NCI-H446 (cell line): ENCODE measurements around the gene RGCC.

ENCODE experiments used
- DNase-seq, 2 experiments: peaks; one replicate each; lab custom pipeline; 2025; lab: John Stamatoyannopoulos, UW

The RGCC gene

DNA sequence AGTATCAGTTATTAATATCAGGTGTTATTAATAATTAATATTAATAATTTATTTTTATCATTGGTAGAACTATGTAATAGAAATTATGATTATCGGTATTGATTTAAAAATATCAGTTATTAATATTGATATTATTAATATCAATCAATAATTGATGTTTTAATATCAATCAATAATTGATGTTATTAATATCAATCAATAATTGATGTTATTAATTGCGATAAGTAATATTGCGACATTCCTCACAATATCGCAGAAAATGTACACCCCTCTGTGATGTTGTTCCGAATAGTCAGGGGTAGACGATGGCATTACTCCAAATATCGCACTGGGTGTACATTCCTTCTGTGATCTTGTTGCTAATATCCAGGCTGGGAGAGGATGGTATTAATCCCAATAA, 3.7 kb upstream of the RGCC start:
- DNase-seq, result no peak

GRCh38 chr13:41454170-41454569, 3.2 kb upstream of the RGCC start:
- DNase-seq, result no peak

DNA sequence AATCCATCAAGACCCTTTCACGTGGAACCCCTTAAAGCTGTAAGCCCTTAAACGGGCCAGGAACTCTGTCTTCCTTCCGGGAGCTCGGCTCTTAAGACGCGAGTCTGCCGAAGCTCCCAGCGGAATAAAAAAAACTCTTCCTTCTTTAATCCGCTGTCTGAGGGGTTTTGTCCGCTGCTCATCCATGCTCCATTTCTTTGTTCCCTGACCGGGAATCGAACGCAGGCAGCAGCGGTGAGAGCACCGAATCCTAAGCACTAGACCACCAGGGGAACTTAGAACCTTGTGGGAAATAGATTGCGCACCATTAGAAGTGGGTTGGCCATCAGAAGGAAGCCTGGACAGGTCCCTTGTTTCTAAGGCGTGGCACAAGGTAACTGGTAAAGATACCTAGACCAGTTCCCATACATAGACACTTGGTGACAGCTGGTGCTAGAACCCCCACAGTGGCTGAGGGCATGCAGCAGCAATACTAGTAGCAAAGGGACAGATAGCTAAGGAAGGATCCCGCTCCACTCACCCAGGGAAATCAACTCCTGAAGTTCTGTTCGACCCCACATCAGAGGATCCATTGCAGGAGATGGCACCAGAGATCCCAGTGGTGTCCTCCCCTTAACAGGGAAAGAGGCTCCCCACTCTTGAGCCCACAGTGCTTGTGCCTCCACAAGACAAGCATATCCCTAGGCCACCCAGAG, 1.5 kb upstream of the RGCC start:
- no peak for DNase-seq

DNA sequence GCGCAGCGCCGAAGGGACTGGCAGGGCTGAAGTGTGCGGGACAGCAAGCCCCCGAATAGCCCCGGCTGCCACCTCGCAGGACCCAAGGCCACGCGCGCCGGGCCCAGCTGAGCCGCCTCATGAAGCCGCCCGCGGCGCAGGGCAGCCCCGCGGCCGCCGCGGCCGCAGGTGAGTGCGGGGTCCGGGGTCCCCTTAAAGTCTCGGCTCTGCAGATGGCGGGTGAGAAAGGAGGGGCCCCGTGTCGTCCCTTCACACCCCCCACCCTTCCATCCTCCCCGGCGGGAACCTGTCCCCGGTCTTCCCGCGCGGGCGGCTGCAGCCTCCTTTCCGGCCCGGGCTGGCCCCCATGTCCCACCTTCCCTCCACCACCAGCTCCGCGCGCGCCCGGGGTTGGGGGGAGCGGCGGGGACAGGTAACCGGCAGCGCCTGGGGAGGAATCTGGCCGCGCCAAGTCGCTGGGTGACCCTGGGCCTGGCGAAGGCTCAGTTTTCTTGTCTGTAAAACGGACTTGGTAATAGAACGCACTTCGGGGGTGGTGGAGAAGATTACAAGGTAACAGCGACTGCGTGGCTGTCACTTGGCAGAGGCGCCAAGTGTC, 338 bp downstream of the RGCC start:
- DNase-seq, result no peak

DNA sequence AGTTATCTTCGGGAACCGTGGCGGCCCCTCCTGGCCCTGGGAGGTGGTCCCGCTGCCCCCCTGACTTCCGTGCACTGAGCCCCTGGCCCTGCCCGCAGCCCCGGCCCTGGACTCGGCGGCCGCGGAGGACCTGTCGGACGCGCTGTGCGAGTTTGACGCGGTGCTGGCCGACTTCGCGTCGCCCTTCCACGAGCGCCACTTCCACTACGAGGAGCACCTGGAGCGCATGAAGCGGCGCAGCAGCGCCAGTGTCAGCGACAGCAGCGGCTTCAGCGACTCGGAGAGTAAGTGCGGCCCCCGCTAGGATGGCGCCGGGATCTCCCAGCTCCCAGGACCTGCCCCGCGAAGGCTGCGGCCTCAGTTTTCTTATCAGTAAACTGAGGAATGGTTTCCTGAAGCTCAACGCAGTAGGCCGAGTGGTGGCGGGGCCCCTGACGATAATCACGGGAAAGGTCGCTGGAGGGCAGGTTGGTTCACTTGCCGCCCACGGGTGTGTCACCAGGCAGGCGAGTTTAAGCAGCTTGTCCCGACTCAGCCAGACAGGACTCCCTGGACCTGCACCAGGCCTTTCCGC, 924 bp downstream of the RGCC start:
- no peak for DNase-seq

- no peak for DNase-seq
Measured at GRCh38 chr13:41458761-41459431, 1.5 kb downstream of the RGCC start.

DNA sequence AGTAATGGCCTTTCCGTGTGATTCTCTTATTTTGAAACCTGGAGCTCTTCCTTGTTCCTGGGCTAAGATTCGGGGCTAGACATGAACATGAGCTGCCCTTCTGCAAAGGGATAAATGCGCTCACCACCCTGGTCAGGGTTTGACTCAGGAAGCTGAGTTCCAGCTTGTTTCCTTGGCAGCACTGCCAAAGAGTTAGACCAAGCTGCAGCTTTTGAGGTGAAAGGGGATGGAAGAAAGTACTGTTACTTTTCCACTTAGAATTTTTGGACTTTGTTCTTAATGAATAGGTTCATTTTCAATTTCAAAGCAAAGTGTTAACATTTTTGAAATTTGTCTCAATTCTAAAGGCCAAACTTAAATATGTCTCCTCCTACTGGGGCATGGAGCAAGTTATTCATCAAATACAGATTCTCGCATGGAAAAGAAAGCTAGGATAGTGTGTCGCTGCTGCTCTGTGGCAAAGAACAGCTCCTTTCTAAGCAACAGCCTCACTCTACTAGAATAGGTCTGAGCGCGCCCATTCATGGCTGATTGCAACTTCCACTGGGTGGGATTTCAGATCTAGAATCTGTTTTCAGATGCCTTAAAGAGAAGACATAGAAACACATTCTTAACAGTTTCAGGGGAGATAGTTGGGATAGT, 2.2 kb downstream of the RGCC start:
- no peak for DNase-seq

DNA sequence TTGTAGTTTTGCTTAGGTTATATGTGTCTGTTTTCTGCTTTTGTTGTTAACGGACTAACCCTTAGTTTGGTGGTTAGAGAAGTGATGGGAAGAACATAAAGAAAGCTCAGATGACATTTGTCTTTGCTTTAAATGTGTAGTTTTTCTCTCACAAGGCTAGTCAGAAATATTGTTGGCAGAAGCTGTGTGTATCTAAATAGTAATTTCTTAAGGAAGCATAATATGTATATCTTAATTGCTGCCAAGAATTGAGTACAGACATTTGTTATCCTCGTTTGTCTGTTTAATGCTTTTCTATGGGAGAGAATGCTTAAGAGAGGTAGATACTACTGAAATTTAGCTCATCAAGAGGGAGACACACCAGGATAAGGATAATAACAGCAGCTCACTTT, 2.7 kb downstream of the RGCC start:
- DNase-seq, result no peak

GRCh38 chr13:41460930-41461329, 3.6 kb downstream of the RGCC start:
- no peak for DNase-seq

DNA sequence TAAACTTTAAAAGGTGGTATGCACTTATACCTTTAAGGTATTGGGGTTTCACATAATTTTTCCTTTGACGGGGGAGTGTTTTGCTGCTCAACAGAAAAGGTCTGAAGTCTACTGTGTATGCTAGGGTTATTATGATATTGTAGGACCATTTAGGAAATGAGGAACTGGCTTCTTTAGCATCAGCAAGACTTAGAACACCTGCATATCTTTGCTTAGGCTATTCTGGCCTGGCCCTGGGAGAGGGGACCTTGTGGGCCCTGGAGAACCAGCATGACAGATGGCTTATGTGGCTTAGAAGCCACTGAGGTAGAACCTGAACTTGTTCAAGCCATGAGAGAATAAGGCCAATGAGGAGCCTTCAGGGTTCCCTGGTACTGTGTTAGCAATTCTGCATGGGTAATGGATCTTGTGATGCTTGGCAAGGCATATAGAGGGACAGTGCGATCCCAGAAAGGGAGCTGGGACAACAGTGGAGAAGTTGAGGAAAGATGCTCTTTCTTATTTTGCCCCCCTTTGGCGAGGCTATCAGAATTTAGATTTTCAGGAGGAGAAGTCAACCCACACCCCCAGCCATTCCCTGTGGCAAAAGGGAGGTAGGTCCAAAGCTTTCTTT, 4.3 kb downstream of the RGCC start:
- no peak for DNase-seq

DNA sequence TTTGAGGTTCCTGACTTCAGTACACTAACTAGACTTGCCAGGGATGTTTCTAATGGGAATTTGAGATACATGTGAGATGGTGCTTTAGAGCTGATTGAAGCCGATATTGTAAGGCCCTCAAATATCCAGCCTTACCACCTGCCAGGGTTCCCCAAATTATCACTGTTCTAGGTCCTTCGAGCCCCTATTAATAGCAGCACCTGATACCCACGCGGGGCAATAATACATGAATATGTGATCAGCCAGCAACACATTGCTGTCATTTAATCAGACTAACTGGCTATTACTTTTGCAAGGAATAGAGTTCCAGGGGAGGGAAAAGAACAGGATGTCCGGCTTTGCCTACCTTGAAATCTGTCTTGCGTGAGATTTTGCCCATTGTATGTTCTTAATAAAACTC, 5.1 kb downstream of the RGCC start:
- DNase-seq, result no peak

GRCh38 chr13:41463838-41464602, 6.7 kb downstream of the RGCC start:
- no peak for DNase-seq

DNA sequence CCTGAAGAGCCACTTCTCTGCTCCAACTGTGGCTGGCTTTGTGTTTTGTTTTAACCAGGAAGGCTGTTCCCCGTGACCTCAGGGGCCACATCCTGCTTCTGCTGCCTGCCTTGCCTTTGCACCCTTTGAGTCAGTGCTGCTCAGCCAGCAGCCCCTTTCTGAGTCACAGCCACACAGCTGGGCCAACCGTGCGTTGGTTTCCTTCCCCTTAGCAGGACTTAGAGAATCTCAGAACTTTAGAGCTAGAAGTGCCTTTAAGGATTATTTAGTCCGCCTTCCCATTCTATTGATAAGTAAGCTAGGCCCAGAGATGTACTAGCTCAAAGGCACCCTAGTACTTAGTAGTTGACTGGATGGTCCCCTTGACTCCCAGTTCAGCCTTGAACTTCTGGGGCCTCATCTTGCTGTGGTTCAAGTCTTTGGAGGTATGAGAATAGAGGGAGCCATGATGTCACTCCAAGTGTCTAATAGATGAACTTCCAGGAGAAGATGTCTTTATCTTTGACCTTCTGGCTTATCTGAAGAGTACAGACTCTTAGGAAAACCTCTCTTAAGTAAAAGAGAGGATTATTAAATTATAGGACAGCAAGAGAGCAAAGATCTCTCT, 8.0 kb downstream of the RGCC start:
- no peak for DNase-seq

GRCh38 chr13:41465898-41466320, 8.6 kb downstream of the RGCC start:
- no peak for DNase-seq

DNA sequence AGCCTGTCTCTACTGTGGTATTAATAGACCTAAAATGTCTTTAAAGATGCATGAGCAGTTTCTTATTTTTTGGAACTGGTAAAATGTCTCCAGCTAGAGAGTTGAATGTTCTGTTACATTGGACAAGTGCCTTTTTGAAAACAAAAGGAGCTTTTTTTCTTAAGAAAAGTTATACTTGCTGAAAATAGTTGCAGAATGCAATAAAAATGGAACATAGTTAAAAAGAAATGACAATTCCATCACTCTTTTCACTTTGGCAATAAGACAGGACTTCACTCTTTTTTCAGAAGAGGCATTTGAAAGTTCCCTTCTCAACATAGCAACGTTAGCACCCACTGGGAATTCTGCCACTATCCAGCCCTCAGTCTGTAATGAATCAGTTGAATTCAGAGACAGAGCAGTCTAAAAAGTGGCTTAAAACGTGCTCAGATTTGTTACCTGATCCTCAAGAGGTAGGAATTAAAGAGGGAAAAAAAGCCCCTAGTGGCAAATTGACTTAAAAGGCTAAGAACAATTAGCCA, 10.1 kb downstream of the RGCC start:
- no peak for DNase-seq

DNA sequence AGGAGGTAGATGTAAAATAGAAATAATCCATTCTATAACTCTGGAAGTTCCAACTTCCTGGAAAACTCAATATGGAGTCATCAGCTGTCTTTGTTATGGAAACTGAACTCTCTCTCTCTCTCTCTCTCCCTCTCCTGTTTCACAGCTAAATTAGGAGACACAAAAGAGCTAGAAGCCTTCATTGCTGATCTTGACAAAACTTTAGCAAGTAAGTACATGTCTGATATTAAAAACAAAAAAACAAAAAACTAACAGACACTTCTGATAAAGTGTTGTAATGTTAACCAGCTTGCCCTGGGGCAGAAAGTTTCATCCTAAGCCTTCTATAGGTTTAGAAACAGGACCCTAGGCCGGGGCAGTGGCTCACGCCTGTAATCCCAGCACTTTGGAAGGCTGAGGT, 11.3 kb downstream of the RGCC start:
- DNase-seq, result no peak

DNA sequence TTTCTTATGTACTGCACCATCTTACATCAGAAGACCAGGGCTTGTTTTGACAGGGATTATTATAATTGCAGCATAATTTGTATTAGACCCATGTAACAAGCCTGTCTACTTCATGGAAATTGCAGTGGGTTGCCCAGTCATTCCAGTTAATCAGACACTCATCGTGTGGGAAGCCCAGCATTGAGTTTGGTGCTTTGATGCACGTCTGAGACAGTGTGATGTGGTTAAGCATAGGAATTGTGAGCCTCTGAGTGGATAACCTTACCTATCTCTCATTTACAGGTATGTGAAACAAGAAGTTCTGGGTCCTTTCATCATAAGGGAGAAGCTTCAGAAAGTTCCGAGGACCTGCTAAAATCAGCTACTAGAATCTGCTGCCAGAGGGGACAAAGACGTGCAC, 12.8 kb downstream of the RGCC start:
- no peak for DNase-seq

GRCh38 chr13:41471785-41472184, 14.4 kb downstream of the RGCC start:
- DNase-seq, result no peak

DNA sequence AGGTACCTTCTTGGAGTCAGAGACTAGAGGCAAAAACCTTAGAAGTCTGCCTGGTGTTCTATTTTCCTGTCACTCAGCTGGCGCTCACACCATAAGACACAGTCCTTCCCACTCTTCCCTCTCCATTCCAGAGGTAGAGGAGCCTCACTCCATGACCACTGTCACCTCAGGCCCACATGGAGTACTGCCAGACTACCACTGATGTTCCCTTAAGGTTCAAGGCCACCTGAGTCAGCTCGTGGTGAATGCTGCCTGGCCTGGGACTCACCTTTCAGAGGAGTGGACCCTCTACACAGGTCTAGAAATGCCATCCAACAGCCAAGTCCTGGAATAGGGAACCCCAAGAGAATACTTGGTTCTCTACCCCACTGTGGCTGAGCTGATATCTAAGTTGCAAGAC, 29.9 kb downstream of the RGCC start:
- no peak for DNase-seq

GRCh38 chr13:41488124-41488523, 30.8 kb downstream of the RGCC start:
- no peak for DNase-seq
